NT2/D1 (cell line): Measurements from ENCODE around the gene DNAJC27.

ENCODE experiments used
- SUZ12 ChIP-seq: IDR thresholded peaks from 2 replicates; pipeline ENCODE4 v1.6.1; 2011; ENCODE audit not compliant: insufficient read length, insufficient read depth; ENCODE audit errors: extremely low read depth
- YY1 ChIP-seq: IDR thresholded peaks from 2 replicates; pipeline ENCODE4 v1.6.1; 2011; ENCODE audit not compliant: insufficient read length, insufficient read depth
- ZNF274 ChIP-seq: IDR thresholded peaks from 2 replicates; pipeline ENCODE4 v1.6.1; 2011; ENCODE audit warnings: mild to moderate bottlenecking, low read depth, low read length

- TF ChIP-seq ZNF274 (no peak), YY1 (no peak), SUZ12 (no peak)
These were observed 52.7 kb downstream of the DNAJC27 start for GRCh38 chr2:24919037-24919505.
